Measurements from ENCODE around the gene S100Z. TPM values are rescaled to one million over a fixed set of nuclear protein-coding genes. Genes with fewer than 3 reads are reported as not detected.
"Not testable (repeated sequence)": the region's sequence is repeated elsewhere in the genome, so short reads cannot be mapped to it uniquely, and the experiment has no call there.

Gene S100Z
- total and polyA plus RNA-seq, 2 donors (not counting 1 experiment from before 2014, with no cell fraction given), result 1.0 to 2.4 TPM

GRCh38 chr5:76852772-76853171 is 3.0 kb downstream of the S100Z start:
- ATAC-seq (ENCODE audit: low read depth), result no peak
- TF ChIP-seq EZH2 (IDR thresholded peaks at IDR 0.05; ENCODE audit: borderline replicate concordance, insufficient read depth, low read depth, low read length, poor library complexity, severe bottlenecking), result no peak
- no peak for TF ChIP-seq CTCF (IDR thresholded peaks at IDR 0.05)
- Histone ChIP-seq H3K79me2 (ENCODE audit: control insufficient read depth, insufficient read depth, low read length) (no peaks in the 10 kb centered on the region), H3K4me1 (ENCODE audit: control insufficient read depth in 2 of 2, insufficient read depth in 2 of 2, low read length in 2 of 2) (peaks cover 36 to 47% of the 10 kb centered on the region in 2 donors), H3K36me3 (replicated peaks in 1 of 2; ENCODE audit: control extremely low read depth in 1 of 2, control insufficient read depth in 1 of 2, extremely low read depth in 1 of 2, insufficient read depth in 2 of 2, low read length in 1 of 2) (no peaks in the 10 kb centered on the region), H3K4me2 (replicated peaks; ENCODE audit: low read depth, low read length, poor library complexity, severe bottlenecking) (no peak overlapping the region), H3K27me3 (replicated peaks in 1 of 4; ENCODE audit: control extremely low read depth in 1 of 4, control insufficient read depth in 3 of 4, insufficient read depth in 4 of 4, low read length in 3 of 4) (no peaks in the 10 kb centered on the region), H3K4me3 (ENCODE audit: control extremely low read depth in 1 of 5, extremely low read depth in 1 of 5, insufficient read depth in 1 of 5, low read depth in 2 of 5, low read length in 4 of 5) (no peak overlapping the region), H3K9me3 (ENCODE audit: control extremely low read depth in 1 of 3, control insufficient read depth in 2 of 3, insufficient read depth in 1 of 3, low read length in 2 of 3) (peaks cover 0 to 9% (median 0%) of the 10 kb centered on the region in 3 donors), H4K20me1 (ENCODE audit: control insufficient read depth, insufficient read depth, low read length, poor library complexity, severe bottlenecking) (no peaks in the 10 kb centered on the region), H2AFZ (ENCODE audit: insufficient read depth, low read depth, low read length, poor library complexity, severe bottlenecking) (no peak overlapping the region), H3K9ac (ENCODE audit: low read length) (no peak overlapping the region), H3K27ac (ENCODE audit: low read length in 2 of 2) (no peak overlapping the region)
- CTCF ChIA-PET, result no interaction called here
- no peak overlapping the region for H3K27ac Mint-ChIP-seq
- no peak for DNase-seq
- POLR2A ChIA-PET, result no interaction called here
- peaks cover 2% of the 10 kb centered on the region for H3K9me3 Mint-ChIP-seq (ENCODE audit: insufficient read depth)
- H3K4me1 Mint-ChIP-seq, result peaks cover 44% of the 10 kb centered on the region
- intact Hi-C loops (cut with micrococcal nuclease), result no loop called here
- no peaks in the 10 kb centered on the region for H3K27me3 Mint-ChIP-seq
- no peak overlapping the region for H3K4me3 Mint-ChIP-seq
- no CpG with 5 or more reads among the region's 2 CpGs for WGBS (ENCODE audit: insufficient coverage)

- H3K27me3 ChIP-seq (replicated peaks in 1 of 4; ENCODE audit: control extremely low read depth in 1 of 4, control insufficient read depth in 3 of 4, insufficient read depth in 4 of 4, low read length in 3 of 4); H3K79me2 ChIP-seq (ENCODE audit: control insufficient read depth, insufficient read depth, low read length); H3K27me3 Mint-ChIP-seq; H2AFZ ChIP-seq (ENCODE audit: insufficient read depth, low read depth, low read length, poor library complexity, severe bottlenecking); H3K27ac ChIP-seq (ENCODE audit: low read length in 2 of 2); H3K27ac Mint-ChIP-seq; DNase-seq; H3K9me3 Mint-ChIP-seq (ENCODE audit: insufficient read depth); H3K36me3 ChIP-seq (replicated peaks in 1 of 2; ENCODE audit: control extremely low read depth in 1 of 2, control insufficient read depth in 1 of 2, extremely low read depth in 1 of 2, insufficient read depth in 2 of 2, low read length in 1 of 2); ATAC-seq (ENCODE audit: low read depth); H3K4me2 ChIP-seq (replicated peaks; ENCODE audit: low read depth, low read length, poor library complexity, severe bottlenecking); H4K20me1 ChIP-seq (ENCODE audit: control insufficient read depth, insufficient read depth, low read length, poor library complexity, severe bottlenecking); H3K4me3 Mint-ChIP-seq; H3K9ac ChIP-seq (ENCODE audit: low read length); intact Hi-C loops (cut with micrococcal nuclease); POLR2A ChIA-PET; H3K9me3 ChIP-seq (ENCODE audit: control extremely low read depth in 1 of 3, control insufficient read depth in 2 of 3, insufficient read depth in 1 of 3, low read length in 2 of 3); CTCF ChIA-PET; H3K4me3 ChIP-seq (ENCODE audit: control extremely low read depth in 1 of 5, extremely low read depth in 1 of 5, insufficient read depth in 1 of 5, low read depth in 2 of 5, low read length in 4 of 5): not testable (repeated sequence)
- H3K4me1 Mint-ChIP-seq, result peaks cover 44% of the 10 kb centered on the region
- WGBS (ENCODE audit: insufficient coverage), result 80% methylated on average over 1 of the region's 3 CpGs
- H3K4me1 ChIP-seq (ENCODE audit: control insufficient read depth in 2 of 2, insufficient read depth in 2 of 2, low read length in 2 of 2), result peaks cover 36 to 47% of the 10 kb centered on the region in 2 donors
Measured at GRCh38 chr5:76853741-76854140, 3.9 kb downstream of the S100Z start.
